ENCODE measurements around the gene PCSK1N. TPM values are rescaled to one million over a fixed set of nuclear protein-coding genes. Genes with fewer than 3 reads are reported as not detected.
A peak's percentile ranks its signal among the peaks of the same experiment; 100 is the strongest.

PCSK1N gene
- total and polyA plus RNA-seq, 2 experiments from 2014 or later = 39.0 to 97.0 TPM

DNA sequence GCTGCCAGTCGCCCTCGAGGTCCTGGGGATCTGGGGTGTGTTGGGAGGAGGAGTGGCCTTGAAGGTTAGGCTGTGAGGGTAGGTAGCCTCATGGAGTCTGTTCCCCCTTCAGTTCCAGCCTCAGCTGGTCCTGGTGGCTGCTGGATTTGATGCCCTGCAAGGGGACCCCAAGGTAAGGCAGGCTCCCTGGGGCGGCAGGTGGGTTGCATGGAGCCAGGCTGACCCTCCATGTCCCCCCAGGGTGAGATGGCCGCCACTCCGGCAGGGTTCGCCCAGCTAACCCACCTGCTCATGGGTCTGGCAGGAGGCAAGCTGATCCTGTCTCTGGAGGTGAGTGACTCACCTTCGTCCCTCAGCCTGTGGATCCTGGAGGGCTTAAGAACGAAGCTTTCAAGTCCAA lies 20.7 kb downstream of the PCSK1N start:
- TF ChIP-seq, protein P1, sequence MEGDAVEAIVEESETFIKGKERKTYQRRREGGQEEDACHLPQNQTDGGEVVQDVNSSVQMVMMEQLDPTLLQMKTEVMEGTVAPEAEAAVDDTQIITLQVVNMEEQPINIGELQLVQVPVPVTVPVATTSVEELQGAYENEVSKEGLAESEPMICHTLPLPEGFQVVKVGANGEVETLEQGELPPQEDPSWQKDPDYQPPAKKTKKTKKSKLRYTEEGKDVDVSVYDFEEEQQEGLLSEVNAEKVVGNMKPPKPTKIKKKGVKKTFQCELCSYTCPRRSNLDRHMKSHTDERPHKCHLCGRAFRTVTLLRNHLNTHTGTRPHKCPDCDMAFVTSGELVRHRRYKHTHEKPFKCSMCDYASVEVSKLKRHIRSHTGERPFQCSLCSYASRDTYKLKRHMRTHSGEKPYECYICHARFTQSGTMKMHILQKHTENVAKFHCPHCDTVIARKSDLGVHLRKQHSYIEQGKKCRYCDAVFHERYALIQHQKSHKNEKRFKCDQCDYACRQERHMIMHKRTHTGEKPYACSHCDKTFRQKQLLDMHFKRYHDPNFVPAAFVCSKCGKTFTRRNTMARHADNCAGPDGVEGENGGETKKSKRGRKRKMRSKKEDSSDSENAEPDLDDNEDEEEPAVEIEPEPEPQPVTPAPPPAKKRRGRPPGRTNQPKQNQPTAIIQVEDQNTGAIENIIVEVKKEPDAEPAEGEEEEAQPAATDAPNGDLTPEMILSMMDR (IDR thresholded peaks at IDR 0.05; ENCODE audit: poor library complexity) = no peak
- TF ChIP-seq EZH2 (IDR thresholded peaks at IDR 0.05; ENCODE audit: borderline replicate concordance) (no peak), EZH2phosphoT487 (IDR thresholded peaks at IDR 0.05; ENCODE audit: low read depth, severe bottlenecking, unreplicated experiment) (no peak)
- no peaks in the 10 kb centered on the region for H3K79me2 ChIP-seq
- H4K20me1 ChIP-seq (ENCODE audit: insufficient read depth, poor library complexity, severe bottlenecking) = no peaks in the 10 kb centered on the region
- H3K27me3 ChIP-seq = no peaks in the 10 kb centered on the region
- no peak for DNase-seq (ENCODE audit: low spot score)
- no peak overlapping the region for H3K4me3 ChIP-seq
- H3K9me2 ChIP-seq (replicated peaks; ENCODE audit: insufficient read depth) = no peaks in the 10 kb centered on the region
- 87% methylated on average over 8 of the region's 8 CpGs for WGBS (ENCODE audit: low lambda C conversion rate, missing lambda C conversion rate)
- no peak overlapping the region for H3K27ac ChIP-seq
- no peaks in the 10 kb centered on the region for H3K36me3 ChIP-seq (replicated peaks; ENCODE audit: insufficient read depth, low read depth)
- H3K9me3 ChIP-seq (ENCODE audit: low read depth) = no peaks in the 10 kb centered on the region
- no peaks in the 10 kb centered on the region for H3K4me1 ChIP-seq (ENCODE audit: insufficient read depth)
- no peak overlapping the region for H3K4me2 ChIP-seq
- no peak overlapping the region for H2AFZ ChIP-seq

DNA sequence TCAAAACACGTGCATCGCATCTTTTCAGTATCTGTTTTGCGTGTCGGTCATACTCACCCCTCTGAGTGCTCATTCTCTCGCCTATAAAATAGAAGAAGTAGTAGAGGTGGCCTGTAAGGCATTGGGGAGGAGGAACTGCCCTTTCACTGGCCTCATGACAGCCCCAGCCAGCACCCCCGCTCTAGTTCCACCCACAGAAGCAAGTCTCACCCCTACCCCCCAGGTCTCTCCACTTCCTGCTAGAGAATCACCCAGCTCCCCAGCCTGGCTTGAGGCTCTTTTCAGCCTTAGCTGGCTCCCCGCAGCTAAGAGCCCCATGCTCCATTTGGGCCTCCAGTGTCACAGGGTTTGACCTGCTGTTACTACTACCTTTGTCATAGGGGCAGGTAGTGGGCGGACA lies 21.8 kb downstream of the PCSK1N start:
- Histone ChIP-seq H3K36me3 (replicated peaks; ENCODE audit: insufficient read depth, low read depth) (no peaks in the 10 kb centered on the region), H3K4me1 (ENCODE audit: insufficient read depth) (no peaks in the 10 kb centered on the region), H3K4me2 (no peak overlapping the region), H2AFZ (no peak overlapping the region), H3K9me3 (ENCODE audit: low read depth) (no peaks in the 10 kb centered on the region), H3K4me3 (no peak overlapping the region), H3K79me2 (no peaks in the 10 kb centered on the region), H4K20me1 (ENCODE audit: insufficient read depth, poor library complexity, severe bottlenecking) (no peaks in the 10 kb centered on the region), H3K27me3 (no peaks in the 10 kb centered on the region), H3K9me2 (replicated peaks; ENCODE audit: insufficient read depth) (no peaks in the 10 kb centered on the region), H3K27ac (no peak overlapping the region)
- 91% methylated on average over 8 of the region's 8 CpGs for WGBS (ENCODE audit: low lambda C conversion rate, missing lambda C conversion rate)
- no peak for DNase-seq (ENCODE audit: low spot score)
- TF ChIP-seq EZH2phosphoT487 (IDR thresholded peaks at IDR 0.05; ENCODE audit: low read depth, severe bottlenecking, unreplicated experiment) (no peak), EZH2 (IDR thresholded peaks at IDR 0.05; ENCODE audit: borderline replicate concordance) (no peak)
- TF ChIP-seq, protein P1 (IDR thresholded peaks at IDR 0.05; ENCODE audit: poor library complexity) = no peak

DNA sequence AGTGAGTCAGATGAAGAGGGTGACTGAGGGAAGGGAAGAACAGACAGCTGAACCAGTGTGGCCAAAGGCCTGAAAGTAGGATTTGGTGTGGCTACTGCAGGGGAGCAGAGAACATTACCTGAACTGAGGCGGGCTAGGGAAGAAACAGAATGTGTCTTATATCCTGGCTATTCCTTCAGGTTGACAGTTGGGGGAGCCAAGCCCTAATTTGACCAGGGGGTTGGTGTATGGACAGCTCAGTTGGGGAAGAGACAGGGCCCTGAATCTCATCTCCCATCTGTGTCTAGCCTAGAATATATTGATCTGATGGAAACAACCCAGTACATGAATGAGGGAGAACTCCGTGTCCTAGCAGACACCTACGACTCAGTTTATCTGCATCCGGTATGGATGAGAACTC lies 29.3 kb downstream of the PCSK1N start:
- TF ChIP-seq EZH2phosphoT487 (IDR thresholded peaks at IDR 0.05; ENCODE audit: low read depth, severe bottlenecking, unreplicated experiment) = no peak
- TF ChIP-seq, protein P1 (IDR thresholded peaks at IDR 0.05; ENCODE audit: poor library complexity) = no peak
- TF ChIP-seq EZH2 (IDR thresholded peaks at IDR 0.05; ENCODE audit: borderline replicate concordance) = no peak
- 92% methylated on average over 4 of the region's 4 CpGs for WGBS (ENCODE audit: low lambda C conversion rate, missing lambda C conversion rate)
- no peak overlapping the region for H3K4me2 ChIP-seq
- H3K27me3 ChIP-seq = no peaks in the 10 kb centered on the region
- no peaks in the 10 kb centered on the region for H4K20me1 ChIP-seq (ENCODE audit: insufficient read depth, poor library complexity, severe bottlenecking)
- H3K27ac ChIP-seq = no peak overlapping the region
- no peak for DNase-seq (ENCODE audit: low spot score)
- H3K4me1 ChIP-seq (ENCODE audit: insufficient read depth) = no peaks in the 10 kb centered on the region
- H3K79me2 ChIP-seq = no peaks in the 10 kb centered on the region
- H3K4me3 ChIP-seq = no peak overlapping the region
- no peak overlapping the region for H2AFZ ChIP-seq
- no peaks in the 10 kb centered on the region for H3K9me2 ChIP-seq (replicated peaks; ENCODE audit: insufficient read depth)
- no peaks in the 10 kb centered on the region for H3K36me3 ChIP-seq (replicated peaks; ENCODE audit: insufficient read depth, low read depth)
- no peaks in the 10 kb centered on the region for H3K9me3 ChIP-seq (ENCODE audit: low read depth)

DNA sequence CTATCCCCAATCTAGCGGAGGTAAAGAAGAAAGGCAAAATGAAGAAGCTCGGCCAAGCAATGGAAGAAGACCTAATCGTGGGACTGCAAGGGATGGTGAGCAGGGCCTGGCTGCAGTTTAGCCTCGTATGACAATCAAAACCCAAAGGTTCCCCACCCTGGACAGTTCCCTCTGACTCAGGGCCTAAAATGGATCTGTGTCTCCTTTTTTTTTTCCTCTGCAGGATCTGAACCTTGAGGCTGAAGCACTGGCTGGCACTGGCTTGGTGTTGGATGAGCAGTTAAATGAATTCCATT lies 32.6 kb downstream of the PCSK1N start:
- Histone ChIP-seq H4K20me1 (ENCODE audit: insufficient read depth, poor library complexity, severe bottlenecking) (no peaks in the 10 kb centered on the region), H3K79me2 (no peaks in the 10 kb centered on the region), H3K9me3 (ENCODE audit: low read depth) (no peaks in the 10 kb centered on the region), H3K9me2 (replicated peaks; ENCODE audit: insufficient read depth) (no peaks in the 10 kb centered on the region), H3K4me1 (ENCODE audit: insufficient read depth) (no peaks in the 10 kb centered on the region), H3K36me3 (replicated peaks; ENCODE audit: insufficient read depth, low read depth) (no peaks in the 10 kb centered on the region), H3K27ac (peak overlapping the region; percentile 97), H3K4me2 (peak overlapping the region; percentile 72), H3K4me3 (peak overlapping the region; percentile 22), H3K27me3 (no peaks in the 10 kb centered on the region), H2AFZ (no peak overlapping the region)
- WGBS (ENCODE audit: low lambda C conversion rate, missing lambda C conversion rate) = 56% methylated on average over 4 of the region's 4 CpGs
- no peak for DNase-seq (ENCODE audit: low spot score)
- TF ChIP-seq EZH2 (IDR thresholded peaks at IDR 0.05; ENCODE audit: borderline replicate concordance) (no peak), EZH2phosphoT487 (IDR thresholded peaks at IDR 0.05; ENCODE audit: low read depth, severe bottlenecking, unreplicated experiment) (no peak)
- TF ChIP-seq, protein P1 (IDR thresholded peaks at IDR 0.05; ENCODE audit: poor library complexity) = no peak

Data from hepatocyte (in vitro differentiated cells).